GM12878 (cell line): Measurements from ENCODE around the gene ADAMTSL5. TPM values are rescaled to one million over a fixed set of nuclear protein-coding genes. Genes with fewer than 3 reads are reported as not detected.

Experiments used
- ATAC-seq: fragments of 200-7000 bp; cut with Tn5 transposase; 3 replicates; pipeline ENCODE4 v1.9.1; 2020; ENCODE audit warnings: mild to moderate bottlenecking, moderate library complexity
- BruUV-seq: library from RNA; stranded (reverse); fragments of 400-500 nt; replicated peaks from 2 replicates; lab custom pipeline; 2021; lab: Mats Ljungman, UMichigan
- CTCF ChIA-PET: fragments of 300-600 bp; sonication (Branson Sonifier 250); formaldehyde crosslinking; extraction: SDS; loops from one replicate; lab custom pipeline; 2021; ENCODE audit warnings: inconsistent platforms; lab: Yijun Ruan, JAX
- POLR2A ChIA-PET: fragments of 350-600 bp; formaldehyde crosslinking; extraction: SDS; loops from one replicate; lab custom pipeline; 2021; ENCODE audit warnings: inconsistent platforms; lab: Charles Lee
- RAD21 ChIA-PET: fragments of 300-600 bp; sonication (Branson Sonifier 250); formaldehyde crosslinking; loops from one replicate; lab custom pipeline; 2023; ENCODE audit warnings: antibody characterized with exemption; ENCODE audit not compliant: unreplicated experiment; lab: Charles Lee
- SMC1A ChIA-PET: fragments of 300-600 bp; sonication (Branson Sonifier 250); formaldehyde crosslinking; loops from one replicate; lab custom pipeline; 2023; ENCODE audit not compliant: unreplicated experiment, uncharacterized antibody; lab: Charles Lee
- DNase-seq: peaks from one replicate; pipeline ENCODE4 v3.0.0-alpha.2; 2011; ENCODE audit warnings: low read depth, low spot score
- FAIRE-seq: peaks from 3 replicates; lab custom pipeline; 2011; peaks lifted over from hg19 to GRCh38; lab: Jason Lieb, UNC
- H2AFZ ChIP-seq: 2 replicates; pipeline ENCODE4 v1.6.0; 2011; ENCODE audit warnings: low read depth, low read length, control low read depth; ENCODE audit not compliant: control insufficient read depth
- H3K27ac ChIP-seq: 2 replicates; pipeline ENCODE4 v1.5.1; 2011; ENCODE audit warnings: control low read depth; ENCODE audit not compliant: control insufficient read depth, insufficient read depth
- H3K27me3 ChIP-seq, 2 experiments: replicated peaks in 1 of 2; 2 replicates each; pipeline versions ENCODE4 v1.6.0 to v1.6.1; 2011; ENCODE audit warnings: low read length in 1 of 2; ENCODE audit not compliant: control insufficient read depth in 2 of 2, insufficient read depth in 2 of 2
- H3K36me3 ChIP-seq, 2 experiments: 2 replicates each; pipeline ENCODE4 v1.5.1; 2011; ENCODE audit warnings: low read length in 1 of 2; ENCODE audit not compliant: control insufficient read depth in 2 of 2, insufficient read depth in 2 of 2
- H3K4me1 ChIP-seq: 2 replicates; pipeline ENCODE4 v1.6.1; 2011; ENCODE audit warnings: mild to moderate bottlenecking, low read length, moderate library complexity, mixed read lengths; ENCODE audit not compliant: control insufficient read depth, insufficient read depth
- H3K4me2 ChIP-seq: 2 replicates; pipeline ENCODE4 v1.6.0; 2011; ENCODE audit warnings: control low read depth; ENCODE audit not compliant: control insufficient read depth, insufficient read depth
- H3K4me3 ChIP-seq: fragments of 200-600 bp; sonication (generic); 2 replicates; pipeline ENCODE4 v1.5.1; 2016
- H3K79me2 ChIP-seq: 2 replicates; pipeline ENCODE4 v1.6.0; 2011; ENCODE audit warnings: low read length; ENCODE audit not compliant: control insufficient read depth, insufficient read depth
- H3K9ac ChIP-seq: 2 replicates; pipeline ENCODE4 v1.8.0; 2011; ENCODE audit warnings: low read length, control low read depth, mixed read lengths; ENCODE audit not compliant: control insufficient read depth, insufficient read depth
- H3K9me3 ChIP-seq: replicated peaks from 3 replicates; pipeline ENCODE4 v1.5.1; 2011; ENCODE audit warnings: mild to moderate bottlenecking, low read length; ENCODE audit not compliant: control insufficient read depth, insufficient read depth
- H4K20me1 ChIP-seq: 2 replicates; pipeline ENCODE4 v1.6.0; 2011; ENCODE audit not compliant: control insufficient read depth, insufficient read depth
- EED ChIP-seq: sonication (generic); IDR thresholded peaks from 2 replicates; pipeline ENCODE4 v1.6.1; 2016; ENCODE audit warnings: antibody characterized with exemption, low read depth
- JUNB ChIP-seq: IDR thresholded peaks from 2 replicates; pipeline ENCODE4 v1.6.1; 2016; ENCODE audit warnings: antibody characterized with exemption, mild to moderate bottlenecking
- MYB ChIP-seq: fragments of 150-350 bp; IDR thresholded peaks from 2 replicates; pipeline ENCODE4 v1.6.1; 2014; ENCODE audit warnings: mild to moderate bottlenecking, low read depth, low read length, borderline replicate concordance
- MYC ChIP-seq: IDR thresholded peaks from 2 replicates; pipeline ENCODE4 v1.6.1; 2011; ENCODE audit warnings: mild to moderate bottlenecking, low read length, moderate library complexity, inconsistent platforms; ENCODE audit not compliant: insufficient read depth, insufficient replicate concordance, insufficient read length, severe bottlenecking
- WGBS: methylation state at CpG from one replicate; pipeline ENCODE4 v1.1.6; 2016; ENCODE audit warnings: low lambda C conversion rate; ENCODE audit not compliant: insufficient replicate concordance, insufficient coverage; ENCODE audit errors: missing lambda C conversion rate; 5-methylcytosine and 5-hydroxymethylcytosine counted together
- in situ Hi-C: fragments of 300-500 bp; cut with MboI; formaldehyde crosslinking; loops from 9 replicates; pipeline ENCODE4 v1.14.3; 2018; ENCODE audit warnings: mixed read lengths
- intact Hi-C: fragments of 100-400 bp; cut with micrococcal nuclease; formaldehyde crosslinking; loops from one replicate; pipeline ENCODE4 v1.14.2; 2022; ENCODE audit not compliant: unreplicated experiment
- polyA plus RNA-seq, 11 experiments: library from polyadenylated mRNA; depleted of rRNA in 4 of 11; unstranded in 6 of 11; stranded (reverse) in 5 of 11; fragments of >200 nt; fragmentation: Nextera tagmentation in 4 of 11; fragmentation: Illumina TruSeq in 1 of 11; extraction: Ambion mirVana in 4 of 11; extraction: Trizol in 1 of 11; gene quantifications; 1 replicate in 1 of 11; 2 replicates in 10 of 11; pipeline versions ENCODE4 v1.2.1 to v1.2.3, GENCODE V29; 2011 to 2016; ENCODE audit warnings: inconsistent platforms in 2 of 11, missing spikeins in 2 of 11, low read depth in 1 of 11
- total RNA-seq, 4 experiments: library from RNA; depleted of rRNA in 3 of 4; stranded (reverse); fragments of >200 nt in 3 of 4; fragmentation: Illumina TruSeq in 1 of 4; extraction: Trizol in 1 of 4; gene quantifications; 2 replicates each; pipeline versions ENCODE4 v1.2.1 to v1.2.3, GENCODE V29; 2013 to 2021
- TF ChIP-seq, protein P1 (sequence below): fragments of 450-650 bp; formaldehyde crosslinking; IDR thresholded peaks from 2 replicates; pipeline ENCODE4 v1.5.0; 2022; ENCODE audit warnings: mild to moderate bottlenecking, missing genetic modification characterization

Gene ADAMTSL5
- total and polyA plus RNA-seq, 10 of the 15 experiments (the other 5 are each of a cell fraction or from before 2014, with no cell fraction given) = 0.04 to 0.83 (median 0.32) TPM; not detected in 4

DNA sequence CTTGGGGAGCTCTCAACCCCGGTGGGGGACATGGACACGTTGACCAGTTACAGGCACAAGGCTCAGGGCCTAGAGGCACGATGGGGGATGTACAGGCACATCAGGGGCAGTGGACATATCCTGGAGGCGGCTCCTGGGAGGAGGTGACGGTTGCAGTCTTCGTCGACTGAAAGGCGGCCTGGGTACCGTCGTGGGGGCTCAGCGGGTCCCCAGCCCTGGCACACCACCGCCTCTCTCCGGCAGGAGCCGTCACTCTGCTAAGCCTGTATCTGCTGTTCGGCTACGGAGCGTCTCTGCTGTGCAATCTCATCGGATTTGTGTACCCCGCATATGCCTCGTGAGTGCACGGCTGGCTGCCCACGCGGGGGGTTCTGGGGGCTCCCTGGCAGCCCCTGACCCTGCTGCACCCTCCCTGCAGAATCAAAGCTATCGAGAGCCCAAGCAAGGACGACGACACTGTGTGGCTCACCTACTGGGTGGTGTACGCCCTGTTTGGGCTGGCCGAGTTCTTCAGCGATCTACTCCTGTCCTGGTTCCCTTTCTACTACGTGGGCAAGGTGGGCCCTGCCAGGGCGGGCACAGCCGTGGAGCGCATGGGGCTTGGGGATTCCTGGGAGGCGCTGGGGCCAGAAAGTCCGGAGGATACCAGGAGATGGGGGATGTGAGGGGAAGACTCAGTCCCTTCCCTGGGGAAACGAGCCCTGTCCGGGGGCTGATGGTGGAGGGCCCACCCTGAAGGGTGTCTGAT is 17.6 kb downstream of the ADAMTSL5 start (continued):
- TF ChIP-seq, protein P1, sequence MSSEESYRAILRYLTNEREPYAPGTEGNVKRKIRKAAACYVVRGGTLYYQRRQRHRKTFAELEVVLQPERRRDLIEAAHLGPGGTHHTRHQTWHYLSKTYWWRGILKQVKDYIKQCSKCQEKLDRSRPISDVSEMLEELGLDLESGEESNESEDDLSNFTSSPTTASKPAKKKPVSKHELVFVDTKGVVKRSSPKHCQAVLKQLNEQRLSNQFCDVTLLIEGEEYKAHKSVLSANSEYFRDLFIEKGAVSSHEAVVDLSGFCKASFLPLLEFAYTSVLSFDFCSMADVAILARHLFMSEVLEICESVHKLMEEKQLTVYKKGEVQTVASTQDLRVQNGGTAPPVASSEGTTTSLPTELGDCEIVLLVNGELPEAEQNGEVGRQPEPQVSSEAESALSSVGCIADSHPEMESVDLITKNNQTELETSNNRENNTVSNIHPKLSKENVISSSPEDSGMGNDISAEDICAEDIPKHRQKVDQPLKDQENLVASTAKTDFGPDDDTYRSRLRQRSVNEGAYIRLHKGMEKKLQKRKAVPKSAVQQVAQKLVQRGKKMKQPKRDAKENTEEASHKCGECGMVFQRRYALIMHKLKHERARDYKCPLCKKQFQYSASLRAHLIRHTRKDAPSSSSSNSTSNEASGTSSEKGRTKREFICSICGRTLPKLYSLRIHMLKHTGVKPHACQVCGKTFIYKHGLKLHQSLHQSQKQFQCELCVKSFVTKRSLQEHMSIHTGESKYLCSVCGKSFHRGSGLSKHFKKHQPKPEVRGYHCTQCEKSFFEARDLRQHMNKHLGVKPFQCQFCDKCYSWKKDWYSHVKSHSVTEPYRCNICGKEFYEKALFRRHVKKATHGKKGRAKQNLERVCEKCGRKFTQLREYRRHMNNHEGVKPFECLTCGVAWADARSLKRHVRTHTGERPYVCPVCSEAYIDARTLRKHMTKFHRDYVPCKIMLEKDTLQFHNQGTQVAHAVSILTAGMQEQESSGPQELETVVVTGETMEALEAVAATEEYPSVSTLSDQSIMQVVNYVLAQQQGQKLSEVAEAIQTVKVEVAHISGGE = no peak
- TF ChIP-seq EED = no peak

DNA sequence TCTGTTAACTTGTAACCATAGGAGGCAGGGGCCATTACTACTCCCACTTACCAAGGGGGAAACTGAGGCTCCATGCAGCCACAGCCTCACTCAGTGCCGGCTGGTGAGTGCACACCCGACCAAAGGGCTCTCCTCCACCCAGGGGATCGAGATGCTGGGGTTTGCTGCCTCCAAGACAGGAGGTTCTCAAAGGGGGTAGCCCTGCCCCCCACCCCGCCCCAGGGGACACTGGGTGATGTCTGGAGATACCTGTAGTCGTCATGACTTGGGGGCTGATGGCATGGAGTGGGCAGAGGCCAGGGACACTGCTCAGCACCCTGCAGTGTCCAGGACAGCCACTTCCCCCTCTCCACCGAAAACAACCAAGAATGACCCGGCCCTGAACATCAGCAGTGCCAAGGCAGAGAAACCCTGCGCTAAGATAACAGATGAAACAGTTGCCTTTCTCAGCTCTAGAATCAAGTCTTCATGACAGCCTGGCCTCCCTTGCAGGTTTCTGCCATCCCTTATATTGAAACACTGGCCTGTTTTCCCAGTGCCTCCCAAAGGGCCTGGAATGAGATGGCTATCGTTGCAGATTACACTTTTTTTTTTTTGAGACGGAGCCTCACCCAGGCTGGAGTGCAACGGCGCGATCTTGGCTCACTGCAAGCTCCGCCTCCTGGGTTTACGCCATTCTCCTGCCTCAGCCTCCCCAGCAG is 18.6 kb downstream of the ADAMTSL5 start:
- no peak overlapping the region for H3K4me2 ChIP-seq
- no peak for FAIRE-seq
- no peaks in the 10 kb centered on the region; the same call in 1 of the 2 replicates for H3K4me1 ChIP-seq
- ChIA-PET CTCF (no interaction called here), RAD21 (no interaction called here), SMC1A (no interaction called here), POLR2A (no interaction called here)
- no peak overlapping the region for H3K27ac ChIP-seq
- intact Hi-C loops = no loop called here
- no peak overlapping the region for H2AFZ ChIP-seq
- H3K9me3 ChIP-seq = no peaks in the 10 kb centered on the region
- DNase-seq = no peak
- BruUV-seq = no TSS peak
- no peaks in the 10 kb centered on the region for H4K20me1 ChIP-seq
- 52% methylated on average over 15 of the region's 15 CpGs for WGBS
- in situ Hi-C loops = no loop called here
- no peak overlapping the region for H3K9ac ChIP-seq
- no peak for ATAC-seq
- no peak overlapping the region for H3K4me3 ChIP-seq
- TF ChIP-seq MYC (no peak), MYB (no peak), JUNB (no peak)
- H3K79me2 ChIP-seq = no peaks in the 10 kb centered on the region
- no peaks in the 10 kb centered on the region; a peak in 1 of 4 replicates for H3K27me3 ChIP-seq
- H3K36me3 ChIP-seq = no peaks in the 10 kb centered on the region
